Chondrocyte (in vitro differentiated cells): ENCODE measurements around the gene SLC6A11. TPM values are rescaled to one million over a fixed set of nuclear protein-coding genes. Genes with fewer than 3 reads are reported as not detected.

Experiments
- DNase-seq: peaks from one replicate; pipeline ENCODE4 v3.0.0; 2021; ENCODE audit warnings: mixed read lengths, low spot score
- H3K27ac Mint-ChIP-seq: one replicate; pipeline ENCODE4 v1.8.0; 2021; ENCODE audit warnings: mild to moderate bottlenecking, moderate library complexity, mixed read lengths; ENCODE audit not compliant: unreplicated experiment
- H3K27me3 Mint-ChIP-seq: 2 replicates; pipeline ENCODE4 v1.8.0; 2021; ENCODE audit warnings: low read depth, mixed read lengths
- H3K36me3 Mint-ChIP-seq: 2 replicates; pipeline ENCODE4 v1.8.0; 2021; ENCODE audit warnings: low read depth, mixed read lengths
- H3K4me1 Mint-ChIP-seq: 2 replicates; pipeline ENCODE4 v1.8.0; 2021; ENCODE audit warnings: low read depth, mild to moderate bottlenecking, mixed read lengths
- H3K4me3 Mint-ChIP-seq: one replicate; pipeline ENCODE4 v1.8.0; 2021; ENCODE audit warnings: mild to moderate bottlenecking, moderate library complexity, mixed read lengths; ENCODE audit not compliant: unreplicated experiment
- H3K9me3 Mint-ChIP-seq: 2 replicates; pipeline ENCODE4 v1.8.0; 2021; ENCODE audit warnings: low read depth, mixed read lengths
- total RNA-seq: library from RNA; stranded (reverse); gene quantifications from 3 replicates; pipeline ENCODE4 v1.2.1, GENCODE V29; 2021
- TF ChIP-seq, protein P1 (sequence below): fragments of 200-600 bp; sonication (generic); IDR thresholded peaks from 2 replicates; pipeline ENCODE4 v1.5.0; 2021; ENCODE audit warnings: antibody characterized with exemption, mild to moderate bottlenecking, moderate library complexity

SLC6A11 gene
- total RNA-seq, 1 donor from 2014 or later, result not detected

- TF ChIP-seq, protein P1, sequence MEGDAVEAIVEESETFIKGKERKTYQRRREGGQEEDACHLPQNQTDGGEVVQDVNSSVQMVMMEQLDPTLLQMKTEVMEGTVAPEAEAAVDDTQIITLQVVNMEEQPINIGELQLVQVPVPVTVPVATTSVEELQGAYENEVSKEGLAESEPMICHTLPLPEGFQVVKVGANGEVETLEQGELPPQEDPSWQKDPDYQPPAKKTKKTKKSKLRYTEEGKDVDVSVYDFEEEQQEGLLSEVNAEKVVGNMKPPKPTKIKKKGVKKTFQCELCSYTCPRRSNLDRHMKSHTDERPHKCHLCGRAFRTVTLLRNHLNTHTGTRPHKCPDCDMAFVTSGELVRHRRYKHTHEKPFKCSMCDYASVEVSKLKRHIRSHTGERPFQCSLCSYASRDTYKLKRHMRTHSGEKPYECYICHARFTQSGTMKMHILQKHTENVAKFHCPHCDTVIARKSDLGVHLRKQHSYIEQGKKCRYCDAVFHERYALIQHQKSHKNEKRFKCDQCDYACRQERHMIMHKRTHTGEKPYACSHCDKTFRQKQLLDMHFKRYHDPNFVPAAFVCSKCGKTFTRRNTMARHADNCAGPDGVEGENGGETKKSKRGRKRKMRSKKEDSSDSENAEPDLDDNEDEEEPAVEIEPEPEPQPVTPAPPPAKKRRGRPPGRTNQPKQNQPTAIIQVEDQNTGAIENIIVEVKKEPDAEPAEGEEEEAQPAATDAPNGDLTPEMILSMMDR, result no peak
- no peak overlapping the region for H3K4me3 Mint-ChIP-seq
Observed at GRCh38 chr3:10973046-10973595, 157.1 kb downstream of the SLC6A11 start.

DNA sequence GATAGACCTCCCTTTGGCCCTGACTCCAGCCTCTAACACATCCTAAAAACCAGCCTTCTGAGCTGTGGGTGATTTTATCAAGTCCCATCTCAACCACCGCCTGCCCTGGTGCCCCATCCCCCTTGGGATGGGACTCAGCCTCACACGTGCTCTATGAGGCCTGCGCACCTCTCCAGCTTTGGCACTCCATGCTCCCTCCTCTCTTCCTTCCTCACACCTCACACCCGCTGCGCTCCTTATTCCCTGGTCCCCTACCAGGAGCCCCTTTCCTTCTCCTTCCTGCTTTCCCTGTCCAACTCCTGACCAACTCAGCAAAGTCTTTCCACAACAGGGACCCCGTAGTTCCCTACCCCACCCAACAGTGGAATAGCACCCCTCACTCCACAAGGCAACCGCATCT is 158.1 kb downstream of the SLC6A11 start:
- peaks cover 1% of the 10 kb centered on the region for H3K36me3 Mint-ChIP-seq
- H3K9me3 Mint-ChIP-seq, result no peaks in the 10 kb centered on the region
- no peak overlapping the region for H3K4me3 Mint-ChIP-seq
- H3K27me3 Mint-ChIP-seq, result peaks cover 57% of the 10 kb centered on the region
- H3K27ac Mint-ChIP-seq, result no peak overlapping the region
- DNase-seq, result no peak
- peaks cover 20% of the 10 kb centered on the region for H3K4me1 Mint-ChIP-seq
- TF ChIP-seq, protein P1, result no peak

More at GRCh38 chr3:10973046-10973595, 157.1 kb downstream of the SLC6A11 start:
- DNase-seq, result no peak
- peaks cover 19% of the 10 kb centered on the region for H3K4me1 Mint-ChIP-seq
- H3K36me3 Mint-ChIP-seq, result peaks cover 1% of the 10 kb centered on the region
- H3K27me3 Mint-ChIP-seq, result peaks cover 63% of the 10 kb centered on the region
- no peak overlapping the region for H3K27ac Mint-ChIP-seq
- no peaks in the 10 kb centered on the region for H3K9me3 Mint-ChIP-seq

DNA sequence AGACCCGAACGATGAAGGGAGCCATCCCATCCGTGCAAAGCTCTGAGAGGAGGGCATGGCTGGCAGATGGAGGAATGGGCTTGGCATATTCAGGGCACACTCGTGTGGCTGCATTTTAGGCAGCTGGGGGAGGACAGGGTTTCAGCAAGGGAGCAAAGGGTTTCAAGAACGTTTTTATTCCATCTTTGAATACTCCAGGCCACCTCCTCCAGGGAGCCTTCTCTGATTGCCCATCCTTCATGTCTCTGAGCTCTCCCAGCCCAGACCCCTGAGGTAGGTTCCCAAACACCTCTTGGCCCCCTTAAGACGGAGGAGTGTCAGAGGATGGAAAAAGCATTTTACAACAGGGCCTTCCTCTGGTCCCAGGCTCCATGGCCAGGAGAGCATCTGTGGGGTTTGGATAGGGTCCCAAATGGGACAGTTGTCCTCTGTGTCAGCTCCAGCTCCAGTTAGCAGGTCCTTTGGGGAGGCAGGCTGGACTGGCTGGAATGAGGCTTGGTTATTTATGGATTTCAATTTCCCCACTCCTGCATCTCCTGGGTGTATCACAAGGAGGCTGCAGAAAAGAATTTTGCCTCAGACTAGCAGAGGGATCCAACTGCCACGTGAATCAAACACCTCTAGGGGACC is 158.8 kb downstream of the SLC6A11 start:
- H3K4me3 Mint-ChIP-seq, result no peak overlapping the region
- peaks cover 1% of the 10 kb centered on the region for H3K36me3 Mint-ChIP-seq
- DNase-seq, result no peak
- H3K27ac Mint-ChIP-seq, result no peak overlapping the region
- TF ChIP-seq, protein P1, result no peak
- no peaks in the 10 kb centered on the region for H3K9me3 Mint-ChIP-seq
- H3K4me1 Mint-ChIP-seq, result peaks cover 20% of the 10 kb centered on the region
- peaks cover 52% of the 10 kb centered on the region for H3K27me3 Mint-ChIP-seq

- H3K27me3 Mint-ChIP-seq, result peaks cover 45% of the 10 kb centered on the region
Observed at GRCh38 chr3:10975695-10976234, 159.7 kb downstream of the SLC6A11 start.

DNA sequence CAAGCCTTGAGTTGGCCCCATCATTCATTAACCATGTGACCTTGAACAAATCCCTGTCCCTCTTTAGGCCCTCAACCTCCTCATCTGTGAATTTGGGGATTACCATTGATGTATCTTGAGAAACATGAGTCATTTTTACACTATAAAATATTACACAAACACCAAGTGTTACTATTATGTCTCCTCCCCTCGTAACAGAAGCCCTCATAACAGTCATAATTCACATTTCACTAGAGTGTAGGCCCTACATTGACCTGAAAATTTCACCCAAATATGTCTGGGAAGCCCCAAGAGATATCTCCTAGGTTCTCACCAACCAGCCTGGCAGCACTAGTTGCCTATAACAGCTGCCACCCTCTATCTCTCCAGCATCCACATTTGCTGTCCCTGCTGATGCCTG is 160.7 kb downstream of the SLC6A11 start:
- DNase-seq, result no peak
- Mint-ChIP-seq H3K27ac (no peak overlapping the region), H3K9me3 (peaks cover 3% of the 10 kb centered on the region), H3K4me3 (no peak overlapping the region), H3K36me3 (peaks cover 5% of the 10 kb centered on the region), H3K4me1 (peaks cover 23% of the 10 kb centered on the region), H3K27me3 (peaks cover 38% of the 10 kb centered on the region)
- TF ChIP-seq, protein P1, result no peak

More at GRCh38 chr3:10975695-10976234, 159.7 kb downstream of the SLC6A11 start:
- H3K4me3 Mint-ChIP-seq, result no peak overlapping the region
- H3K9me3 Mint-ChIP-seq, result no peaks in the 10 kb centered on the region
- H3K27ac Mint-ChIP-seq, result no peak overlapping the region
- TF ChIP-seq, protein P1, result no peak
- peaks cover 3% of the 10 kb centered on the region for H3K36me3 Mint-ChIP-seq
- DNase-seq, result no peak
- H3K4me1 Mint-ChIP-seq, result peaks cover 20% of the 10 kb centered on the region
